H7 (cell line): ENCODE data around the gene EIF4B. TPM values are rescaled to one million over a fixed set of nuclear protein-coding genes. Genes with fewer than 3 reads are reported as not detected.

Experiments
- total RNA-seq: library from RNA; depleted of rRNA; stranded (reverse); fragments of >200 nt; shearing (Covaris generic); gene quantifications from 2 replicates; pipeline ENCODE4 v1.2.3, GENCODE V29; 2014; rRNA removed

The EIF4B gene
- total RNA-seq, 1 experiment from 2014 or later = 581 TPM

Other genes with a start within 250 kb of the EIF4B start
- gene KRT76, start 229.1 kb upstream of the EIF4B start, total RNA-seq = not detected in 2 replicates
- not detected in 2 replicates for gene KRT3, start 210.3 kb upstream of the EIF4B start, total RNA-seq
- gene KRT4, start 192.3 kb upstream of the EIF4B start, total RNA-seq = not detected in 2 replicates
- not detected in 2 replicates for gene KRT79, start 172.1 kb upstream of the EIF4B start, total RNA-seq
- not detected in 2 replicates for gene KRT78, start 157.5 kb upstream of the EIF4B start, total RNA-seq
- gene KRT8, start 101.4 kb upstream of the EIF4B start, total RNA-seq = 318 and 445 TPM in 2 replicates
- gene KRT18, start 57.3 kb upstream of the EIF4B start, total RNA-seq = 578 and 613 TPM in 2 replicates
- 7.6 and 8.7 TPM in 2 replicates for gene TNS2, start 43.6 kb downstream of the EIF4B start, total RNA-seq
- gene SPRYD3, start 72.9 kb downstream of the EIF4B start, total RNA-seq = 8.3 and 8.7 TPM in 2 replicates
- gene IGFBP6, start 91.2 kb downstream of the EIF4B start, total RNA-seq = 10.8 and 17.5 TPM in 2 replicates
- not detected in 2 replicates for gene SOAT2, start 97.0 kb downstream of the EIF4B start, total RNA-seq
- gene ZNF740, start 174.3 kb downstream of the EIF4B start, total RNA-seq = 8.7 and 9.1 TPM in 2 replicates
- gene CSAD, start 174.5 kb downstream of the EIF4B start, total RNA-seq = 3.0 and 3.4 TPM in 2 replicates
- gene ITGB7, start 200.8 kb downstream of the EIF4B start, total RNA-seq = 0.30 and 0.52 TPM in 2 replicates
- 50.1 and 58.1 TPM in 2 replicates for gene RARG, start 225.8 kb downstream of the EIF4B start, total RNA-seq